Right lobe of liver (tissue), 6 donors: ENCODE results near the gene TNFSF12. TPM values are rescaled to one million over a fixed set of nuclear protein-coding genes. Genes with fewer than 3 reads are reported as not detected.
A peak's percentile ranks its signal among the peaks of the same experiment; 100 is the strongest.

ENCODE experiments used
- ATAC-seq, 4 donors: fragments of 200-7000 bp; cut with Tn5 transposase; one replicate each; pipeline ENCODE4 v1.9.1; 2020; ENCODE audit warnings: mild to moderate bottlenecking in 4 of 4, moderate library complexity in 4 of 4
- DNase-seq, 3 donors: peaks; one replicate each; pipeline ENCODE4 v3.0.0-alpha.2; 2020
- H3K27ac ChIP-seq, 3 donors: fragments of 200-600 bp; one replicate each; pipeline ENCODE4 v1.8.0; 2022
- H3K27me3 ChIP-seq, 2 donors: fragments of 200-600 bp; one replicate each; pipeline ENCODE4 v1.8.0; 2022
- H3K36me3 ChIP-seq, 4 donors: fragments of 200-600 bp; sonication (generic) in 1 of 4; one replicate each; pipeline versions ENCODE4 v1.5.1 to v1.8.0; 2017 to 2022; ENCODE audit warnings: control low read depth in 1 of 4
- H3K4me1 ChIP-seq, 4 donors: fragments of 200-600 bp; sonication (generic) in 1 of 4; one replicate each; pipeline versions ENCODE4 v1.5.1 to v1.8.0; 2017 to 2022; ENCODE audit warnings: control low read depth in 1 of 4
- H3K4me3 ChIP-seq, 3 donors: fragments of 200-600 bp; one replicate each; pipeline ENCODE4 v1.8.0; 2022
- H3K9me3 ChIP-seq, 4 donors: fragments of 200-600 bp; sonication (generic) in 1 of 4; one replicate each; pipeline versions ENCODE4 v1.5.1 to v1.8.0; 2017 to 2022; ENCODE audit warnings: control low read depth in 1 of 4
- CTCF ChIP-seq, 4 donors: fragments of 200-600 bp in 3 of 4; fragments of 450-650 bp in 1 of 4; IDR thresholded peaks; one replicate each; pipeline versions ENCODE4 v1.5.1 to v1.8.0; 2016 to 2022; ENCODE audit warnings: antibody characterized with exemption in 4 of 4, mild to moderate bottlenecking in 2 of 4
- POLR2A ChIP-seq: fragments of 450-650 bp; IDR thresholded peaks from one replicate; pipeline ENCODE4 v1.6.1; 2017; ENCODE audit warnings: antibody characterized with exemption, mild to moderate bottlenecking
- WGBS: methylation state at CpG from one replicate; pipeline ENCODE4 v1.1.6; 2018; ENCODE audit warnings: low coverage, low lambda C conversion rate; ENCODE audit not compliant: insufficient coverage; ENCODE audit errors: missing lambda C conversion rate; 5-methylcytosine and 5-hydroxymethylcytosine counted together
- intact Hi-C, 2 donors: fragments of 100-400 bp; cut with DNase I; formaldehyde crosslinking; loops; one replicate each; pipeline versions ENCODE4 v1.11.2 to v1.14.1; 2022
- total RNA-seq, 6 experiments: library from RNA; depleted of rRNA in 2 of 6; stranded (reverse); fragments of >200 nt in 2 of 6; fragmentation: NEBNext Ultra II Directional in 3 of 6; extraction: Animal tissue kit (Norgen Biotek cat#: 25700) in 3 of 6; gene quantifications; one replicate each; pipeline versions ENCODE4 v1.1.0 to v1.2.4, GENCODE V29; 2016 to 2023
- donor health status: DM: no; HTN: yes; CAD: no.
- donor health status: DM: no; HTN: no; CAD: no.
- donor health status: DM: no; HTN: no; CAD: no.
- donor health status: DM: no; HTN: yes; CAD: no.
- donor health status: DM: no; HTN: yes; CAD: no.

Gene TNFSF12
- total RNA-seq, 6 experiments from 2014 or later, result 6.1 to 14.7 (median 11.4) TPM

GRCh38 chr17:7563115-7563869 lies 14.4 kb downstream of the TNFSF12 start:
- TF ChIP-seq POLR2A (no peak), CTCF (IDR thresholded peaks at IDR 0.05) (no peak)
- Histone ChIP-seq H3K36me3 (peaks cover 0 to 26% (median 5%) of the 10 kb centered on the region in 4 donors), H3K4me1 (peaks cover 0 to 29% (median 13%) of the 10 kb centered on the region in 4 donors), H3K4me3 (peak overlapping the region in 1 of 3 donors; percentile 99), H3K9me3 (no peaks in the 10 kb centered on the region), H3K27ac (no peak overlapping the region), H3K27me3 (no peaks in the 10 kb centered on the region)
- DNase-seq (peak in 1 of 3 donors; percentile 43), ATAC-seq (no peak)
- WGBS, result 86% methylated on average over 16 of the region's 30 CpGs
- intact Hi-C loops, result loop anchor here (5.0 to 10.0 kb wide), 2 partner anchors 48 to 51 kb away; no protein-coding TSS in a partner anchor

DNA sequence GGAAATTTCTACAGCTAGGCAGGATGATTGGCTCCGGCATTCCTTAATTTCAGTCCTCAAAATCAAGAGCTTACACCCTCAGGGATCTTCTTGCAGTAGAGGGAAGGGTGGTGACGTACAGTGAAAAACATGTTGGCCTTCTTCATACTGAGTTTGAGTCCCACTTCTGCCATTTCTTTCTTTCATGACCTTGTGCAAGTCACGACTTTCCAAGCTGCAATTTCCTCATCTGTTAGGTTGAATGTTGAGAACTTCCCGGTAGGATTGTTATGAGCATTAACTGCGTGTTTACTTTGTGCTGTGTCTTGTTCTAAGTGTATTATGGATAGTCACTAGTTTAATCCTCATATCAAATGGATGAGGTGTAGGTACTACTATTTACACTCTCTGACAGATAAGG lies 20.7 kb downstream of the TNFSF12 start:
- Histone ChIP-seq H3K27me3 (no peaks in the 10 kb centered on the region), H3K9me3 (no peaks in the 10 kb centered on the region), H3K4me1 (peaks cover 0 to 15% (median 2%) of the 10 kb centered on the region in 4 donors), H3K36me3 (peaks cover 0 to 35% (median 10%) of the 10 kb centered on the region in 4 donors), H3K27ac (no peak overlapping the region), H3K4me3 (no peak overlapping the region)
- intact Hi-C loops, result loop anchor here in 1 of 2 donors (10.0 kb wide), 1 partner anchor 55 kb away; no protein-coding TSS in a partner anchor
- no peak for TF ChIP-seq POLR2A
- 77% methylated on average over 4 of the region's 5 CpGs for WGBS
- DNase-seq, result no peak
- ATAC-seq, result no peak

DNA sequence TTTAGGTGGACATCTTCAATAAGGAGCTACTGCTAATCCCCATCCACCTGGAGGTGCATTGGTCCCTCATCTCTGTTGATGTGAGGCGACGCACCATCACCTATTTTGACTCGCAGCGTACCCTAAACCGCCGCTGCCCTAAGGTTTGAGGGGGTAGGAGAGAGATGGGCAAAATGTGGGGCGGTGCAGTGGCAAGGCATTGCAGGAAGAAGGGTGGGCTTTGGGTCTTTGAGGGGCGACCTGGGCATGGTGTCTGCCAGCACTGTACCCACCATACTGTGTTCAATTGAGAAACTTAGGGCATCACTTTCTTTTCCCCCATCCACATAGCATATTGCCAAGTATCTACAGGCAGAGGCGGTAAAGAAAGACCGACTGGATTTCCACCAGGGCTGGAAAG lies 21.5 kb downstream of the TNFSF12 start:
- Histone ChIP-seq H3K4me3 (no peak overlapping the region), H3K36me3 (peaks cover 3 to 35% (median 17%) of the 10 kb centered on the region in 4 donors)
- ATAC-seq, result no peak

DNA sequence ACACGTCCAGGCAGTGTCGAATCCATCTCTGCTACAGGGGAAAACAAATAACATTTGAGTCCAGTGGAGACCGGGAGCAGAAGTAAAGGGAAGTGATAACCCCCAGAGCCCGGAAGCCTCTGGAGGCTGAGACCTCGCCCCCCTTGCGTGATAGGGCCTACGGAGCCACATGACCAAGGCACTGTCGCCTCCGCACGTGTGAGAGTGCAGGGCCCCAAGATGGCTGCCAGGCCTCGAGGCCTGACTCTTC lies 23.4 kb downstream of the TNFSF12 start:
- Histone ChIP-seq H3K27ac (peak overlapping the region; percentile 47 to 75 (median 71)), H3K9me3 (no peaks in the 10 kb centered on the region), H3K4me1 (peaks cover 0 to 42% (median 11%) of the 10 kb centered on the region in 4 donors), H3K27me3 (no peaks in the 10 kb centered on the region), H3K36me3 (peaks cover 20 to 39% (median 27%) of the 10 kb centered on the region in 4 donors), H3K4me3 (peak overlapping the region; percentile 43 to 100 (median 52))
- DNase-seq (peak in 1 of 3 donors; percentile 100), ATAC-seq (no peak)
- TF ChIP-seq POLR2A (no peak), CTCF (IDR thresholded peaks at IDR 0.05) (no peak)
- WGBS, result 0% methylated on average over 6 of the region's 11 CpGs
- intact Hi-C loops, result no loop called here

More for the DNA sequence above, 21.5 kb downstream of the TNFSF12 start:
- no peak for DNase-seq
- H3K27me3 ChIP-seq, result no peaks in the 10 kb centered on the region
- H3K4me1 ChIP-seq, result peaks cover 0 to 23% (median 6%) of the 10 kb centered on the region in 4 donors
- no peak for TF ChIP-seq POLR2A
- H3K27ac ChIP-seq, result no peak overlapping the region
- 88% methylated on average over 8 of the region's 10 CpGs for WGBS
- no peaks in the 10 kb centered on the region for H3K9me3 ChIP-seq
- intact Hi-C loops, result no loop called here

DNA sequence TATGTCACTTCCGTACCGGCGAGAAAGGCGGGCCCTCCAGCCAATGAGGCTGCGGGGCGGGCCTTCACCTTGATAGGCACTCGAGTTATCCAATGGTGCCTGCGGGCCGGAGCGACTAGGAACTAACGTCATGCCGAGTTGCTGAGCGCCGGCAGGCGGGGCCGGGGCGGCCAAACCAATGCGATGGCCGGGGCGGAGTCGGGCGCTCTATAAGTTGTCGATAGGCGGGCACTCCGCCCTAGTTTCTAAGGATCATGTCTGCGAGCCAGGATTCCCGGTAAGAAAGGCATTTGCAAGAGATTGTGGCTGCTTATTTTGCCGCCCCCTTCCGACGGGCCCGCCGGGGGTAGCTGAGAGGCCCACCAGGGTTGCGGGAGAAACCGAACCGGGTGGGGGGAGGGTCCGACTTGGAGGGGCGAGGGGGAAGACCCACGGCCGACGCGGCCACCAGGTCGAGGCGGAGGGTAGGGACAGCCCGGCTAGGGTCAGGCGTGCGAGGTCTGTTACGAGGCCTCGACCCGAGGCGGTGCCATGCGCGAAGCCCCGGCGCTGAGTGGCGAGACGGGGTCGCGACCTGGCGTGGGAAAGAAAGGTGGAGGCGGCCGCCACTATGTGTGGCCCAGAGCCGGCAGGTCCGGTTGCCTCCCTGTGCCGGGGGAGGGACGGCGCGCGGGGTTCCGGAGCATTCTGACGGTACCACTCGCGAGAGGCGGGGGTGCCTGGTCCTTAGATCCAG lies 23.9 kb downstream of the TNFSF12 start:
- 1% methylated on average over 11 of the region's 73 CpGs for WGBS
- Histone ChIP-seq H3K27ac (peak overlapping the region; percentile 90 to 99 (median 96)), H3K4me1 (peaks cover 0 to 46% (median 14%) of the 10 kb centered on the region in 4 donors), H3K4me3 (peak overlapping the region; percentile 100), H3K36me3 (peaks cover 25 to 44% (median 31%) of the 10 kb centered on the region in 4 donors), H3K27me3 (no peaks in the 10 kb centered on the region), H3K9me3 (no peaks in the 10 kb centered on the region)
- no peak for TF ChIP-seq CTCF (IDR thresholded peaks at IDR 0.05)
- TF ChIP-seq POLR2A, result peak; percentile 99
- peak; percentile 88 to 95 (median 92) for ATAC-seq
- DNase-seq, result peak; percentile 74 to 100 (median 99)
- intact Hi-C loops, result no loop called here
